Astrocyte of the spinal cord (primary cell): Measurements from ENCODE around the gene PRKCE.

ENCODE experiments used
- DNase-seq: peaks from one replicate; pipeline ENCODE4 v3.0.0; 2011; ENCODE audit warnings: low read depth, low spot score
- H3K4me3 ChIP-seq: 2 replicates; pipeline ENCODE4 v1.5.1; 2011; ENCODE audit warnings: low read depth, mild to moderate bottlenecking, low read length, moderate library complexity
- in situ Hi-C: cut with HindIII; loops from 2 replicates; pipeline ENCODE4 v1.10.0; 2017; ENCODE audit warnings: low sequenced_read_pairs
- TF ChIP-seq, protein P1 (sequence below): IDR thresholded peaks from 2 replicates; pipeline ENCODE4 v1.5.1; 2012; ENCODE audit warnings: low read depth, mild to moderate bottlenecking, low read length, inconsistent platforms

The PRKCE gene

DNA sequence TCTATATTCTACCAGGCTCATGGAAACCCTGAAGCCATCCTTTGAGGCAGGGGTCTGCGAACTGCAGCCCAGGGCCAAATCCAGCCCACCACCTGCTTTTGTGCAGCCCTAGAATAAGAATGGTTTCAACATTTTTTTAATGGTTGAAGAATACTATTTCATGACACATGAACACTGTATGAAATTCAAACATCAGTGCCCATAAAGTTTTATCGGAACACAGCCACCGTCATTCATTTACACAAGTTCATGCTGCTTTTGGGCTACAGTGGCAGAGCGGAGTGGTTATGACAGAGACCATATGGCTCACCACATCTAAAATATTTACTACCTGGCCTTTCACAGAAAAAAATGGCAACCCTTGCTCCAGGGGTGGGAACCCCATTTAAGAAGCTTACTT is 521.6 kb downstream of the PRKCE start:
- no peak for DNase-seq
- in situ Hi-C loops, result no loop called here
- TF ChIP-seq, protein P1, sequence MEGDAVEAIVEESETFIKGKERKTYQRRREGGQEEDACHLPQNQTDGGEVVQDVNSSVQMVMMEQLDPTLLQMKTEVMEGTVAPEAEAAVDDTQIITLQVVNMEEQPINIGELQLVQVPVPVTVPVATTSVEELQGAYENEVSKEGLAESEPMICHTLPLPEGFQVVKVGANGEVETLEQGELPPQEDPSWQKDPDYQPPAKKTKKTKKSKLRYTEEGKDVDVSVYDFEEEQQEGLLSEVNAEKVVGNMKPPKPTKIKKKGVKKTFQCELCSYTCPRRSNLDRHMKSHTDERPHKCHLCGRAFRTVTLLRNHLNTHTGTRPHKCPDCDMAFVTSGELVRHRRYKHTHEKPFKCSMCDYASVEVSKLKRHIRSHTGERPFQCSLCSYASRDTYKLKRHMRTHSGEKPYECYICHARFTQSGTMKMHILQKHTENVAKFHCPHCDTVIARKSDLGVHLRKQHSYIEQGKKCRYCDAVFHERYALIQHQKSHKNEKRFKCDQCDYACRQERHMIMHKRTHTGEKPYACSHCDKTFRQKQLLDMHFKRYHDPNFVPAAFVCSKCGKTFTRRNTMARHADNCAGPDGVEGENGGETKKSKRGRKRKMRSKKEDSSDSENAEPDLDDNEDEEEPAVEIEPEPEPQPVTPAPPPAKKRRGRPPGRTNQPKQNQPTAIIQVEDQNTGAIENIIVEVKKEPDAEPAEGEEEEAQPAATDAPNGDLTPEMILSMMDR, result no peak
- no peak overlapping the region for H3K4me3 ChIP-seq

DNA sequence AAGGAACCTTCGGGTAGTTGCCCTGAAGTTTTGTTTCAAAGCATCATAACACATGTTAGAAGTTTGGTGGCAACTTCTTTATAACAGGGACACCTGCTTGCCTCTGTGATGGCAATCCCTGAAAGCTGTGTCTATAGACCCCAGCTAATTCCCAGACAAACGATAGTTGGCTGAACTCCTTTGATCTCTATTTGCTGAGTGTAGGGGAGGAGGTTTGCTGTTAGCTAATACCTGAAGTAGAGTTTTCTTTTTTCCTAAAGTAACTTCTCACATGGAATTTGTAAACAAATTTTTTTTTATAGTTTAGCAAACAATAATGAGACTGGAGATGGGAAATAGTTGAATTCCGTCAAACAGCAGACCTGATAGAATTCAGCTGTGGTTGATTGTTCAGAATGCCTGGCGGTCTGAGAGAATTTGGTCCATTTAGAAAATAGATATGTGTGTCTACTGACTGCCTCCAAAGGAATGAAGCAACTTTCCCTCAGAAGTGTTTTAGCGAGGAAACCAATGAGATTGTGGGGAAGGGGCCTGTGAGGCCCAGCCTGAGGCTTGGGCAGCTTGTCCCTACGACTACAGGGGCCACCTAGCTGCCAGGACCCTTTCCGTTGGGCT is 522.3 kb downstream of the PRKCE start:
- TF ChIP-seq, protein P1, result no peak
- H3K4me3 ChIP-seq, result no peak overlapping the region
- in situ Hi-C loops, result no loop called here
- no peak for DNase-seq

DNA sequence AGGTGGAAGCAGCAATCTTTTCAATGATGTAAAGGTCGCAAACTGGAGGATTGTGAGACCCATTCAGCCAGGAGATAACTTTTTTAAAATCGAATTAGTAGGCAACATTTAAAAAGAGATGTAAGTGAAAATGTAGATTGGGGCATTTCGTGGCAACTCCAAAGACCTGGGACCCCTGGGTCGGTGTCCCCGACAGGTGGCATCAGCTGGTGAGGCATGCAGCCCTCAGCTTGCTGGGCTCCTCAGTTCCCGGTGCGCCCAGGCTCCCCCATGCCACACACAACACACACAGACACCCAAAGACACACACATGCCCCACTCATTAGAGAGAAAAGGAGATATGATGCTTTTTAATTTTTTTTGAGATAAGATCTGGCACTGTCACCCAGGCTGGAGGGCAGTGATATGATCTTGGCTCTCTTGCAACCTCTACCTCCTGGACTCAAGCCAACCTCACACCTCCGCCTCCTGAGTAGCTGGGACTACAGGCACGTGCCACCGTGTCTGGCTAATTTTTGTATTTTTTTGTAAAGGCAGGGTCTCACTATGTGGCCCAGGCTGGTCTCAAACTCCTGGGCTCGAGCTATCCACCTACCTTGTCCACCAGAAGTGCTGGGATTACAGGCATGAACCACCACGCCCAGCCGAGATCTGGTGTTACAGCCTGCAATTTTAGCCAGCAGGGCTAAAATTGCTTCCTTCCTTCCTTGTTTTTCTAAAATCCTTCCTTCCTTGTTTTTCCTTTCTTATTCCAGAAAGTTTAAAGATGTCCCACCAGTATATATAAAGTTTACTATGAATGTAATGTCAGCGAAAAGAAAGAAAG is 523.1 kb downstream of the PRKCE start:
- in situ Hi-C loops, result no loop called here
- TF ChIP-seq, protein P1, result no peak
- no peak overlapping the region for H3K4me3 ChIP-seq
- no peak for DNase-seq

DNA sequence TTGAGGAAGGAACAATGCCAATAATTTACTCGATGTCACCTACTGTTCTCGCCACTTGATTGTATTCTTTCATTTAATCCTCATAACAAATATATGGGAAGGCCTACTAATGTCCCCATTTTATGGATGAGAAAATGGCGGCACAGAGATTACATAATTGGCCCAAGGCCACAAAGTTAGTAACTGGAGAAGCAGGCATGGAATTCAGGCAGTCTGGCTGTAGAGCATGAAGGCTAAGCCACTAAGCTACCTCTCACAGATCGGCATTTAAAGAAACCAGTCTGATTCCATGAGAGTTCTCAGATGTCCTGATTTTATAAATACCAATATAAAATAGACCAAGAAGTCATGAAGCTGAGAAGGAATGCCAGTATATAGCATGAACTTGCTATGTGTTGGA is 523.9 kb downstream of the PRKCE start:
- in situ Hi-C loops, result no loop called here
- no peak overlapping the region for H3K4me3 ChIP-seq
- DNase-seq, result peak; percentile 48
- TF ChIP-seq, protein P1, result no peak

DNA sequence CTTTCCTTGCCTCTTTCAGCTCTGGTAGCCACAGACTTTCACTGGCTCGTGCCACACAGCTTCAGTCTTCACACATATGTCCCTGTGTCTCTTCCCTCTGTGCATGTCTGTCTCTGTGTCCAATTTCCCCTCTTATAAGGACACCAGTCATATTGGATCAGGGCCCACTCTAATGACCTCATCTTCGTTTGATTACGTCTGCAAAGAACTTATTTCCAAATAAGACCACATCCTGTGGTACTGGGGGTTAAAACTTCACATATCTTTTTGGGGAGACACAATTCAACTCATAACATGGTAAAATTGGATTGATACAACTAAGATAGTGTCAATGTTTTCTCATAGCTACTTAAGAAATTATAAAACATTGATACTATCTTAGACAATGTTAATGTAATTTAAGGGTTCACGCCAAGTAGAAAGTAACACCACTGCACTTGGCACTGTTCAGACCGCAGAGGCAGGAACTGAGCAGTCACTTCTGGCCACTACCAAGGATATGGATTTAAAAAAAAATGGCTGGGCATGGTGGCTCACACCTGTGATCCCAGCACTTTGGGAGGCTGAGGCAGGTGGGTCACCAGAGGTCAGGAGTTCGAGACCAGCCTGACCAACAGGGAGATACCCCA is 526.1 kb downstream of the PRKCE start:
- no peak overlapping the region for H3K4me3 ChIP-seq
- peak; percentile 32 for DNase-seq
- TF ChIP-seq, protein P1, result no peak
- in situ Hi-C loops, result no loop called here

DNA sequence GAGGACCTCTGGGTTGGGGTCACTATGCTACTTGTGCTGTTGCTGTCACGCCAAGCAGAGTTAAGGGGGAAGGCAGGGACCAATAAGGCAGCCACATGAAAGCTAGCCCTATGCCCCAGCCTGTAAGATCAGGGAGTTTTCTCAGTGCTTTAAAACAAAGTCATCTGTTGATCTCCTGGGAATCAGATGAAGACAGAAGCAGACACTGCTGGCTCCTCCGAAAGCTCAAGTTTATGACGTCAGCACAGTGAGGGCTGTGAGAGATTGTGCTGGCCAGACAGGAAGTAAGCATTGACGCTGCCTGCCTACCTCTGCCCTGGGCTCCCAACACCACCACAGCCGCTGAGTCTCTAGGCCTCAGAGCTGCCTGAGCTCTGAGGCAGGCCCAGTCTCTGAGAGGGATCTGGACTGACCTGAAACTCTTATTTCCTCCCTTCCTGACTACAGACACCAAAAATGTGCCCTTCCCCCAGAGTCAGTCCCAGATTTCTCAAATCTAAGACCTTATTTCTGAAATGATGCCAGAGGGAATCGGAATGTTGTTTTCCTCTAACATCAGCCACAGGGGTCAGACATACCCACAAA is 527.7 kb downstream of the PRKCE start:
- DNase-seq, result peak; percentile 93
- H3K4me3 ChIP-seq, result no peak overlapping the region
- in situ Hi-C loops, result no loop called here
- TF ChIP-seq, protein P1, result no peak
